HG03139 (cell line): ENCODE data around the gene EZH2.

Experiments used
- ATAC-seq: cut with Tn5 transposase; IDR thresholded peaks from one replicate; pipeline ENCODE4 v1.9.1; 2021; ENCODE audit not compliant: unreplicated experiment

Gene EZH2

GRCh38 chr7:148856891-148857290 lies 27.2 kb downstream of the EZH2 start:
- no peak for ATAC-seq

GRCh38 chr7:148856578-148856881 lies 27.6 kb downstream of the EZH2 start:
- no peak for ATAC-seq

- no peak for ATAC-seq
These were observed 29.1 kb downstream of the EZH2 start for GRCh38 chr7:148854983-148855382.

GRCh38 chr7:148852272-148852671 lies 31.8 kb downstream of the EZH2 start:
- ATAC-seq, result no peak

- ATAC-seq, result no peak
These were observed 33.5 kb downstream of the EZH2 start for GRCh38 chr7:148850564-148850963.

- ATAC-seq, result no peak
These were observed 34.5 kb downstream of the EZH2 start for GRCh38 chr7:148849393-148850098.

- no peak for ATAC-seq
These were observed 36.0 kb downstream of the EZH2 start for GRCh38 chr7:148847815-148848734.

- ATAC-seq, result no peak
These were observed 45.2 kb downstream of the EZH2 start for GRCh38 chr7:148838905-148839304.

GRCh38 chr7:148835854-148836253 lies 48.2 kb downstream of the EZH2 start:
- no peak for ATAC-seq

- ATAC-seq, result no peak
These were observed 49.5 kb downstream of the EZH2 start for GRCh38 chr7:148834605-148835004.

- no peak for ATAC-seq
These were observed 52.3 kb downstream of the EZH2 start for GRCh38 chr7:148831782-148832181.

- no peak for ATAC-seq
These were observed 53.0 kb downstream of the EZH2 start for GRCh38 chr7:148830897-148831692.

GRCh38 chr7:148828965-148829364 lies 55.1 kb downstream of the EZH2 start:
- ATAC-seq, result no peak

- no peak for ATAC-seq
These were observed 58.8 kb downstream of the EZH2 start for GRCh38 chr7:148825338-148825737.

- ATAC-seq, result no peak
These were observed 59.2 kb downstream of the EZH2 start for GRCh38 chr7:148824864-148825263.

GRCh38 chr7:148821422-148821821 lies 62.7 kb downstream of the EZH2 start:
- ATAC-seq, result no peak

GRCh38 chr7:148819697-148820360 lies 64.3 kb downstream of the EZH2 start:
- ATAC-seq, result no peak

- ATAC-seq, result no peak
These were observed 68.5 kb downstream of the EZH2 start for GRCh38 chr7:148815612-148816011.

GRCh38 chr7:148814922-148815559 lies 69.0 kb downstream of the EZH2 start:
- no peak for ATAC-seq

- no peak for ATAC-seq
These were observed 70.2 kb downstream of the EZH2 start for GRCh38 chr7:148813890-148814289.

- no peak for ATAC-seq
These were observed 72.2 kb downstream of the EZH2 start for GRCh38 chr7:148811892-148812291.
